GM18511 (cell line): ENCODE results near the gene CDRT4.

ENCODE experiments used
- ATAC-seq: cut with Tn5 transposase; IDR thresholded peaks from one replicate; pipeline ENCODE4 v1.9.1; 2021; ENCODE audit warnings: mild to moderate bottlenecking, moderate library complexity; ENCODE audit not compliant: unreplicated experiment

The CDRT4 gene

DNA sequence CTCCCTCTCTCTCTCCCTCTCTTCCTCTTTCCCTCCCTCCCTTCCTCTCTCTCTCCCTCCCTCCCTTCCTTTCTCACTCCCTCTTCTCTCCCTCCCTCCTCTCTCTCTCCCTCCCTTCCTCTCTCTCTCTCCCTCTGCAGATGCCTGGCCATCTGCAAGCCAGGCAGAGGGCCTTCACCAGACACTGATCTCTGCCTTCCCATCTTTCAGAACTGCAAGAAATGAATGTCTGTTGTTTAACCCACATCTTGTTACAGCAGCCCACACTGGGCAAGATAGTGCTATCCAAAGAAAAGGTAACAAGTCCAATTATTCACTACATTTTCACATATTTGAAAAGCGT is 26.2 kb upstream of the CDRT4 start:
- ATAC-seq, result no peak

DNA sequence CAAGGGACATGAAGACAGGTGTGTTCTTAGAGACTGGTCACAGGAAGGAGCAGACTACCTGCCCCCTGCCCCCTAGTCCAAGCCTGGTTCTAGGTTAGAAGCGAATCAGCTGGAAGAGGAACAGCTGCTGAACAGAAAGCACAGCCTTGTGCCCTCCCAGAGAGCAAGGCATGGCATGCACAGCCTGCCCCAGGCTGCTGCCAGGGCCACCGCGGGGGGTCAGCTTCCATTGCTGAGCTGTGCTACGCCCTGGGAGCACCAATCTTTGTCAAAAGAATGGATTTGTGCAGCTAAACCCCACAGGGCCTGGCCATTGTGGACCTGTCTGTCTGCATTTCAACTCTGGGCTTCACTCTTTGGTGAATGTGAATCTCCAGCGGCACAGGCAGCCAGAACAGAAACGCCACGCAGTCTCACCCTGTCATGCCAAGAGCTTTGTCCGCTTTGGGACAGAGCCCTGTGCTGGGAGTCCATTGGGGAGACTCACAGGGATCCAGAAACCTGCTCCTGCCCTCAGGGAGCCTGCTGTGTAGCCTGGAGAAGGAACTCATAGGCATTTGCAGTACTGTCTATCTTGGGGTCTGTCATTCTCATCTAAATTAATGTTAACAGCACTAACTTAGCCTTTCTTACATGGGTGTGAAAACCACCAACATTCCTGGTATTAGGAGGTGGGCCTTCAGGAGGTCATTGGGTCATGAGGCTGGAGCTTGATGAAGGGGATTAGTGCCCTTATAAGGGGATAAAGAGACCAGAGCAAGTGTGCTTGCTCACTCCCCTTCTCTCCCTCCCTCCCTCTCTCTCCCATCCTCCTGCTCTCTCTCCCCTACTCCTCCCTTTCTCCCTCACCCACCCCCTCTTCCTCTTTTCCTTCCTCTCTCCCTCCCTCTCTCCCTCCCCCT is 25.6 kb upstream of the CDRT4 start:
- ATAC-seq, result no peak

DNA sequence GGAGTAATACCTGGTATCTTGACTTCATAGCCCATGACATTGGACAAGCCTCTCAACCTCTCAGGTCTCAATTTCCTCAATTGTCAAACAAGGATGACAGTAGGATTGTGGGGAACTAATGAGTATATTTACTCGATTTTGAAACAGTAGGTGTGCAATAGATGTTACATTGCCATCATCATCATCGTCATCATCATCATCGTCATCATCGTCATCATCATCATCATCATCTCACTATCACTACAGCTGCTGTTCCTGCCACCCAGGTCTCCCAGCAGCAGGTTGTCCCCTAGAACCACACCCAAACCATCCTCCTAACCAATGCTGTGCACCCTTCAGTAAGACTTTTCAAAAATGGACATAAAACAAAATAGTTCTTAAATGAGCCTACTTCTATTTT is 24.8 kb upstream of the CDRT4 start:
- ATAC-seq, result no peak

DNA sequence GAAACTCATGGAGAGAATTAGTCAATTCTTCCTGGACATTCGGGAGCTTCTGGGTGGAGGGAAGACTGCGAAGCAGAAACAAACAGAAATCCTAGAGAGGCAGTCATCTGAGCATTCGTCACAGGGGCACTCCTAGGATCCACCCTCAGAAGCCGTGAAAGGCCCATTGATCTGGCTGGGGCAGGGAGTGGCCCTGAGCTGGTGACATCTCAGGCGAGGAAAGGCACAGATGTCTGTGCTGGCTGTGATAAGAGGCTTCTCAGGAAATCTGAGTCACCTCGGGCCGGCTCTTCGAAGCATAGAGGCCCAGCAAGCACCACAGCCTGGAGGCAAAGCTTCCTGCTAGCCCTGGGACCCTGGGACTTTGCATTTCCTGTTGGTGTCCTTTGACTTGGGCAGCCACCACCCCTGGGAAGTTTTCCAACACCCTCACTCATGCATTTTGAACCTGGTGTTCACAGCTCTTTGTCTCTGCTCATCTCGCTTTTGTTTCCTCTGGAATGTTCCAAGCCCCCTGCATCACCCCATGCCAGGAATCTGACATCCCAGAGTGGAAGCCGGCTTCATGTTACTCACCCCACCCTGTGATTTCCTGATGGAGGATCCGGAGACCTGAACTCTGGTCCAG is 23.3 kb upstream of the CDRT4 start:
- no peak for ATAC-seq

DNA sequence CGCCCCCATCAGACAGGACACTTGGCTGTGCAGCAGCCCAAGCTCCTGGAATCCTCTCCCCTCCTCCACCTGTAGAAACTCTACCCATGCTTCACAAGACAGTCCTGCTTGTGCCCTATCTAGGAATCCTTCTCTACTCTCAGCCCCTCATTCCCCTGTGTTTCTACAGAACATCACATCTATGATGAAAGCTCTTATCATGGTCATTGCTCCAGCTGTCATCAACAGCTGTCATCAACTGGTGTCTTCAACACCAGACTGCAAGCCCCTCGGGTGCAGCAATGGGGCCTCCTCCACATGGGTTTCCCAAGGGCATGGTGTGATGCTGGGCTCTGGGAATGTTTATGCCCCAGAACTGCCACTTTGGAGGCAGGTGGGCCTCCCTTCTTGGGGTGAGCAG is 21.1 kb upstream of the CDRT4 start:
- ATAC-seq, result no peak

DNA sequence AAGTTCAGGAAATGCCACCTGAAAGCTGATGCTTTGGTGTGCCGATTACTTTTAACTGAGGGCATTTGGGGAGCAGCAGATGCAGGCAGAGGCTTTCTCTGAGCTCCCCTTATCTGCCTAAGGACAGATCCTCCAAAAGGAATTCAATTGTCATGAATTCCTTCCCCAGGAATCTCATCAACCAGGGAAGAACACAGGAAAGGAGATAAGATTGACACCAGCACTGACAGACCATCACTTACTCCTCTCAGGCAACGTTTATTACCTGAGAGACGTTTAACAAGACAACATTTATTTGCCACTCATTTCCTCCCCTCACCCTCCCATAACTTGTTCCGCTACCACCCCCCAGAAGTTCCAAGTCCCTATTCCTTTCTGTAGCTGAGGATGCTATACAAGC is 17.6 kb upstream of the CDRT4 start:
- ATAC-seq, result no peak

DNA sequence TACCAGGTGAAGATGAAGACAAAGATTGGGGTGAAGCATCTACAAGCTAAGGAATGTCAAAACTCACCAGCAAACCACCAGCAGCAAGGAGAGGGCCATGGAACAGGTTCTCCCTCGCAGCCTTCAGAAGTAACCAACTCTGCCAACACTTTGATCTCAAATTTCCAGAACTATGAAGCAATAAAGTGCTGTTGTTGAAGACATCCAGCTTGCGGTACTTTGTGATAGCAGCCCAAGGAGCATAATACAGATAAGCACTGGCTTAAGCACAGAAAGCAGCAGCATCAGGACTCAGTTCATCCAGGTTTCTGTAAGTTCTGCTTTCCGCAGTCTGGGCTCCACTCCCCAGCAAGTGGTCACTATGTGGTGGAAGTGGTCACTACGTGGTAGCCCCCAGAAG is 16.0 kb upstream of the CDRT4 start:
- no peak for ATAC-seq

DNA sequence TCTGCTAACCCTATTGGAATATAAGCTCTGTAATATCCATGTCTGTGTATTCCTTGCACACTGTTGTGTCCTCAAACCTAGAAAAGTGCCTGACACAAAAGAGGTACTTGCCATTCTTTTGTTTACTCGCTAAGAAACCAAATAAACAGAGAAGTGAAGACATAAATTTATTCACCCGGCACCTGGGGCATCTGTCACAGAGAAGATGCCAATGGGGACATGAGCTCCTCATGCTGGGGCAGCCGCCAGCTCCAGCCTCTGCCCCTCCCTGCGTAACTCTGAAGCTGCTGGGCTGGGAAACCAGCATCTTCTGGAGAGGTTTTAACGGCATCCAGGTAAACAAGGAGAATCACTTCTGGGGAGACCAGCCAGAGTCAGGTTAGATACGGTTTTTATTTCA is 15.1 kb upstream of the CDRT4 start:
- no peak for ATAC-seq

DNA sequence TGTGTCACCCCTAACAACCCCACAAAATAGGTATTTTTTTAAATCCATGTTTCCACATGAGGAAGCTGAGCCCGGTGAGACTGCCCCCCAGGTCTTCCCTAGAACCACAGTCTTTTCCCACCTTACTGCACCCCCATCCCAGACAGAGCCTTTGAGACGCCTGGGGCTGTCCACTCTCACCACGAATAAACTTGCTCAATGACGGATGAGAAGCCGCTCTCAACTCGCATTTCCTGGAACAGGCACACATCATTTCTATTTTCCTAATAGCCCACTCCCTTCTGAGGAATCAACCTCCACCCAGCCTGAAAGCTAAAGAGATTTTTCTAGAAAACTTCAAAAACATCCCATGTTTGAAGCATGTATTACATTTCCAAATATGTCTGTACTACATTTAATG is 14.1 kb upstream of the CDRT4 start:
- no peak for ATAC-seq

DNA sequence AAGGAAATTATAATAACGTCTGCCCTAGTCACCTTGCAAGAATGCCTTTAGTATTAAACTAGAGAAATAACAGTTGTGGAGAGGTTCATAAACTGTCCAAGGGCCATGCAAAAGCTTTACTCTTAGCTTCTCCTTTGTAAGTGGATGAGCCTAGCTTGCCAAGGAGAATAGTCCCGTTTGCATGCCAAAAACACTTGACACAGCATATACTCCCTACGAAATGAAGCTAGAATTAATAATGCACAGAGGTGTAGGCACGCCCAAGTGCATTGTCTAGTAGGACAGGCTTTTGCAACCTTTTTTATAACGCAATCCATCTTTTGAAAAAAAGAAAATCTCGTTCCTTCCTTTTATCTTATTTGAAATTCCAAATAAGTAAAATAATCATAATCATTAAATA is 12.8 kb upstream of the CDRT4 start:
- no peak for ATAC-seq

DNA sequence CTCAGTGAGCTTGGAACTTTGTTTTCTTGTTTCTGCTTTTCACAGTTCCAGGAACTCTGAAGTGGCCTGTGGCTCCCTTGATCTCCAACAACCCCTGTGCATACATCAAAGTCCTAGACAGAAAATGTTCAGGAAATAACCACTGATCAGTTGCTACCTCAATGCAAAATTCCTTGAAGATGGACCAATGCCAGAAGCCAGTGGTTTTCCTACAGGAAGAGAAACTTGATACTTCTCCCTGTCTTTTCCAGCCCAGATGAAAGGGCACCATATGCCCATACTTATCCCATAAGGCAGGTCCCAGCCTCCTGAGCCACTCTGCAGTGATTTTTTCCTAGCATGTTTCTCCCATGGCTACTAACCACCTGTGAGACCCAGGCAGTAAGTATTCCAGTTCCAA is 12.3 kb upstream of the CDRT4 start:
- no peak for ATAC-seq

DNA sequence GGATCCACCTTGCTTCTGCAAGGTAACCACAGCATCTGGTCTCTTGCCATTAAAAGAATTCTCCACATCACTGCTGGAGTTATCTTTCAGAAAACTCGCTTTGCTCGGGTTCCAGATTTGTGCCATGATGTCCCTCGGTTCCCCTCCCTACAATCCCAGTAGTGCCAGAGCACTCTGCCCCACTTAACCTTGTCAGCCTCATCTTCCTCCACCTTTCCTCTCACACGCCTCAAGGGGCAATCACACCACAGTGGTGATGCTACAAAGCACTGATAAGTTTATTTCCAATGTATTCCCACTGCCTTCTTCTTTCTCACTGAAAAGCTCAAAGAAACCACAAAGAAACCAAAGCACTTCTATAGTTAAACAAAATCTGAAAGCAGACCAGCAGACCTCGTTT is 11.4 kb upstream of the CDRT4 start:
- ATAC-seq, result no peak

DNA sequence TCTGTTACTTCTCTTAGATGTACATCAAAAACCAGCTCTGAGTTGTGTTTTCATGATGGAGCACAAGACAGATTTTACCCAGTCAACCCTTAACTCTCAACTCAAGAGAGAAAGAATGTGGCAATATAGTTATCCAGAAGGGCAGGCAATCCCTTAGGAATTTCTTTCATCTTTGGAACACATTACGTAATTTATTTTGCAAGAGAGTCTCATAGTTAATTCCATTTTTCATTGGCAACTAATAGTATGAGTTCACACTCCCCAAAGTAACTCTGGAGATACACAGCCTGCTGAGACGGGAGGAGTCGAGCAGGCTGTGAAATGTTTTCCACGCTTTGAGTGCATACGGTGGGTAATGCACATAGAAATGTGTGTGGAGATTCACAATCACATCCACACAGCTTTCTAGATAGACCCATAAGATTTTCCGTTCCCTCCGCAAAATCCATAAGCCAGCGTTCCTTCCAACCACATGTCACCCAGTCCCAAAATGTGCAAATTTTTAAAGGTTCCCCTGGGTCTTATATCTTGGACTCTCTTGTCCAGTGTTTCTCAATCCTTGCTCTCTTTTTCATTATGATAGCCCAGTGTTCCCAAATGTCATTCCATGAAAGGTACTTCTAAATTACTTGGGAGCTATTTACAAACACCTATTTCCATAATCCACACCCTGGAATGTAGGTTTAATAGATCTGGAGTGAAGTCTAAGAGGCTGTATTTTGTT is 8.4 kb upstream of the CDRT4 start:
- ATAC-seq, result no peak

DNA sequence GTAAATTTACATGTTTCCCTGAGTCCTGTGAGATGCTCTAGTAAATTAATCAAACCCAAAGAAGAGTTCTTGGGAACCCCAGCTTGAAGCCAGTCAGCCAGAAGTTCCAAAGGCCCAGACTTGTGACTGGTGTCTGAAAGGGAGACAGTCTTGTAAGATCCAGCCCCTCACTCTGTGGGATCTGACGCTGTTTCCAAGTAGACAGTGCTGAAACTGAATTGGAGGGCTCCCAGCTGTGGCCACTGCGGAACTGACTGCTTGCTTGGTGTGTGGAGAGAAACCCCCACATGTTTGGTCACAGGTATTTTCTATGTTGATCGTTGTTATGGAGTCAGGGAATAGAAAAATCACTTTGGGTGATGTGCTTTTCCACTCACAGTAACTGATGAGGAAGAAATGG is 5.5 kb upstream of the CDRT4 start:
- ATAC-seq, result no peak

DNA sequence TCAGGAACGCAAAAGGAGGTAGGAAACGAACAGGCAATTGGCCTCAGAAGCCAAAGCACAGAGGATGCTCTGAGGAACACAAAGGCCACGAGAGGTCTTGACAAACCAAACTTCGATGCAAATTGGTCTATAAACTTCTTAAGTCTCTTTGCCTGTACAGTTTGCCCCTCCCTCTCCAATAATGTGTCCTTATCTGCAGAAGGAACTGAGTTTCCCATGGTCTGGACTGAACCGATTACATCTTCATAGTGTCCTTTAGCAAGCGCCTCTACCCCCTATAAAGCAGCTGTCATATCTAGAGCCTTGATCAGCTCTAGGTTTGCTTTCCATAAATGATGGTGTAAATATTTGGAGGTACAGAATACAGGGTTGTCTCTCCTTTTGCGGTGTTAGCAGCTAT is 3.1 kb upstream of the CDRT4 start:
- no peak for ATAC-seq

DNA sequence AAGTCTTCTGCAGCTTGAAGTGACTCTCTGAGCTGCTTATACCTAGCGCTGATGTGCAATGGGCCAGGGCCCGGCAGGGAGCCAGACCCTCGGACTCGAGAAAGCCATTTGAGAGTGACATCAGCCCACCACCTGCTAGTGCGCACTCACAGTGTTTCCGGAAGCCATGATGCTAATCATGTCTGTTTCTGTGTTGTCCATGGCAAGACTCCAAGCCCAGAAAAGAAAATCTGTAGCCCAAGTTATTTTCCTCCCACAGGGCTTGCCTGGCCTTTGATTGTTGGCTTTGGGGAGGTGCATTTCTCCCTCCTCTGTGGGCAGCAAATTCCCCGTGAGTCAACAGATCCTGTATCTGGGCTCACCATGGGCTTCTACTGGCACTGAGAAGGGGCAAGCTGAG is 1.8 kb upstream of the CDRT4 start:
- no peak for ATAC-seq

DNA sequence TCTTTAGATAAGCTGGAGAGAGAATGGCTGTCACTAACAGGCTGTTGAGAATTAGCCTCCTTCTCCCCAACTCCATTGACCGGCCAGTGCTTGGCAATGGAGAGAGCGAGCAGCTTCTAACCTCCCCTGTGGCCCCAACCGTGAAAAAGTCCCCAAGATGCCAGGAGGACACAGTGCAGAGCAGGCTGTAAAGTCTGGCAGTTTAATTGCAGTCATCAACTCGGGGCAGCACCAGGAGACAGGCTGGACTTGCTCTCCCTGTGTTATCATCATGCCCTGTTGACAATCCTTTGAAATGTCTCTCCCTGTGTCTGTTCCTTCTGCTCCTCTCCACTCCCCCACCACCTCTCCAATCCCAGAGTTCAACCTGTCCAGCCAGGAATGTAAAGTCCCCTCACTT is 705 bp upstream of the CDRT4 start:
- ATAC-seq, result no peak

DNA sequence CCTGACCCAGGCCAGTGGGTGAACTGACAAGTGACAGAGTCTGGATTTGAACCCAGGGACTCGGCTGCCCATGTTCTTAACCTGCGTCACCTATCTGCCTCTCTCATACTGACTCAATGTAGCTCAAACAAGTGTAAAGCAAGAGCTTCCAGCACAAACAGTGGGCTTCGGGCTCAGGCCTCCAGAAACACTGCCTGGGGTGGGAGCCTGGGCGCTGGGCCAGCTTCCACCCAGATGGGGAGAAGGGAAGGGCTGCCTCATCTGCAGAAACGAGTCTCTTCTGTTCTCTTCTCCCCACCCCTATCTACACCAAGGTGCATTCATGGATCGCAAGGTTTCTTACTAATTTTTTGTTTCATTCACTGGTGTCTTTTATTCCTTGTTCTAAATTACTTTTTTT is 1.3 kb downstream of the CDRT4 start:
- ATAC-seq, result no peak

DNA sequence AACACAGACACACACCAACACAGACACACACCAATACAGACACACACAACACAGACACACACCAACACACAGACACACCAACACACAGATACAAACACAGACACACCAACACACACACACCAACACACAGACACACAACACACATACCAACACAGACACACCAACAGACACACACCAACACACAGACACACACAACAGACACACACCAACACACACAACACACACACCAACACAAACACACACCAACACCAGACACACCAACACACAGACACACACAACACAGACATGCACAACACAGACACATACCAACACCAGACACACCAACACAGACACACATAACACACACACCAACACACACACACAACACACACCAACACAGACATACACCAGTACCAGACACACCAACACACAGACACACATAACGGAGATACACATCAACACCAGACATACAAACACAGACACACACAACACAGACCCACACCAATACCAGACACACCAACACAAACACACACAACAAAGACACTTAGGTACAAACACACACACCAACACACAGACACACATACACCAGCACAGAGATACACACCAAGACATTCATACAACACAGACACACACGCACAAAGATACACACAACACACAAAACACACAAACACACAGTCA is 2.2 kb downstream of the CDRT4 start:
- no peak for ATAC-seq

DNA sequence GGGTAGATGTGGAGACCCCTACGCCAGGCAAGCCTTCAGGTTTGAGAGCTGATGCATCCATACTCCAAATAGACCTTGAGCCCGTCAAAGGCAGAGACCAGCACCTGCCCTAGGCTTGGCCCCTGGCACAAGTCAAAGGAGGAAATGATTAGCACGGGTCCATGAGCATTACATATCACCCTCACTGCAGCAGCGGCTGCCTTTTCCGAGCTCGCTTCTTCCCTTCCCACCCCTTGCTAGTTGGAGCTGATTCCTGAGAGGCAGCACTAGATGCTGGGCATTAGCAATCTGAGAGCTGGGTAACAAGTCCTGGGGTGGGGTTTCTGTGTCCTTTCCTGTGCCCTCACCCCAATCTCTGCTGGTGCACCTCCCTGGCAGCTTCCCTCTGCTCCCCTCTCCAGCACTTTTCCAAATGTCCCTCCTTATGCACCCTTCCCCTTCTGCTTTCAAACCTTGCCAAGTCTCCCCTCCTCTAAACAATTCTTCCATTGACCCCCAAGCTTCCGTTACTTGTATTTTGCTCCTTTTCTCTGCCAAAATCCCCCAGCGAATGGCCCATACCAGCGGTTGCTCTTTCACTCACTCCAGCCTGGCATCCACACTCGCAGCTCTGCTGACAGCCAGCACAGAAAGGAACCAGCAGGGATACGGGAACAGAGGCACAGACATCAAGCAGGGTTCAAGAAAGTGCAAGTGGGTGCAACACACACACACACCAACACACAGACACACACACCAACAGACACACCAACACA is 3.0 kb downstream of the CDRT4 start:
- no peak for ATAC-seq
